Adipocyte (in vitro differentiated cells): ENCODE data around the gene ADAP1.
"Not testable (repeated sequence)": the region's sequence is repeated elsewhere in the genome, so short reads cannot be mapped to it uniquely, and the experiment has no call there.

Source experiments
- DNase-seq: peaks from one replicate; pipeline ENCODE4 v3.0.0-alpha.2; 2015; ENCODE audit warnings: low read depth
- H3K27me3 ChIP-seq: replicated peaks from 2 replicates; pipeline ENCODE4 v1.7.0; 2013; ENCODE audit warnings: mild to moderate bottlenecking, low read length, moderate library complexity; ENCODE audit not compliant: control insufficient read depth, insufficient read depth
- H3K36me3 ChIP-seq: 2 replicates; pipeline ENCODE4 v1.7.0; 2013; ENCODE audit warnings: low read length, mild to moderate bottlenecking, moderate library complexity; ENCODE audit not compliant: control insufficient read depth, insufficient read depth, severe bottlenecking
- H3K4me1 ChIP-seq: 2 replicates; pipeline ENCODE4 v1.7.0; 2013; ENCODE audit warnings: mild to moderate bottlenecking, low read length, moderate library complexity; ENCODE audit not compliant: control insufficient read depth, insufficient read depth
- H3K4me3 ChIP-seq: 2 replicates; pipeline ENCODE4 v1.7.0; 2013; ENCODE audit warnings: mild to moderate bottlenecking, low read length, moderate library complexity
- H3K9ac ChIP-seq: 2 replicates; pipeline ENCODE4 v1.7.0; 2013; ENCODE audit warnings: mild to moderate bottlenecking, low read length, moderate library complexity
- H3K9me3 ChIP-seq: 2 replicates; pipeline ENCODE4 v1.7.0; 2013; ENCODE audit warnings: mild to moderate bottlenecking, low read length, moderate library complexity; ENCODE audit not compliant: control insufficient read depth

ADAP1 gene

DNA sequence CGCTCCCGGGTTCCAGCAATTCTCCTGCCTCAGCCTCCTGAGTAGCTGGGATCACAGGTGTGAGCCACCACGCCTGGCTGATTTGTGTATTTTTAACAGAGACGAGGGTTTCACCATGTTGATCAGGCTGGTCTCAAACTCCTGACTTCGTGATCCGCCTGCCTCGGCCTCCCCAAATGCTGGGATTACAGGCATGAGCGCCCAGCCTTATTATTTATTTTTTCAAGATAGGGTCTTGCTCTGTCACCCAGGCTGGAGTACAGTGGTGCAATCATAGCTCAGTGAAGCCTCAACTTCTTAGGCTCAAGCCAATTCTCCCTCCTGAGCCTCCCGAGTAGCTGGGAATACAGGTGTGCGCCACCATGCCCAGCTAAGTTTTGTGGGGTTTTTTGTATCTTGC lies 5.3 kb upstream of the ADAP1 start:
- peaks cover 29% of the 10 kb centered on the region for H3K27me3 ChIP-seq
- H3K36me3 ChIP-seq, H3K9ac ChIP-seq, H3K4me3 ChIP-seq, DNase-seq, H3K9me3 ChIP-seq: not testable (repeated sequence)
- peaks cover 34% of the 10 kb centered on the region for H3K4me1 ChIP-seq

DNA sequence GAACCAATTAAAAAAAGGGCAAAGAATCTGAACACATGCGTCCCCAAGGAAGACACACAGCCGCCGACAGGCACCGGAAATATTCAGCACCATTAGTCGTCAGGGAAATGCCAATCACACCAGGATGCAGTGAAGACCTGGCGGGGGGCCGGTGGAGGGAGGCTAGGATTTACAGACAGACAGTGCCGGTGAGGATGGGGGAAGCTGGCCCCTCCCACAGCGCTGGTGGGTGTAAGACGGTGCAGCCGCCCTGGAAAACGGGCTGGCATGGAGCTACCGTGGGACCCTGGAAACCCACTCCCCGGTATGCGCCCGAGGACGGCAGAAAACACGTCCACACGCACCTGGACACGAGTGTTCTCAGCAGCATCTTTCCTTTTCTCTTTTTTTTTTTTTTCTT lies 4.8 kb upstream of the ADAP1 start:
- no peak for DNase-seq
- no peak overlapping the region for H3K9ac ChIP-seq
- no peaks in the 10 kb centered on the region for H3K36me3 ChIP-seq
- no peaks in the 10 kb centered on the region for H3K9me3 ChIP-seq
- H3K4me1 ChIP-seq: peaks cover 29% of the 10 kb centered on the region
- peaks cover 29% of the 10 kb centered on the region for H3K27me3 ChIP-seq
- H3K4me3 ChIP-seq: no peak overlapping the region

DNA sequence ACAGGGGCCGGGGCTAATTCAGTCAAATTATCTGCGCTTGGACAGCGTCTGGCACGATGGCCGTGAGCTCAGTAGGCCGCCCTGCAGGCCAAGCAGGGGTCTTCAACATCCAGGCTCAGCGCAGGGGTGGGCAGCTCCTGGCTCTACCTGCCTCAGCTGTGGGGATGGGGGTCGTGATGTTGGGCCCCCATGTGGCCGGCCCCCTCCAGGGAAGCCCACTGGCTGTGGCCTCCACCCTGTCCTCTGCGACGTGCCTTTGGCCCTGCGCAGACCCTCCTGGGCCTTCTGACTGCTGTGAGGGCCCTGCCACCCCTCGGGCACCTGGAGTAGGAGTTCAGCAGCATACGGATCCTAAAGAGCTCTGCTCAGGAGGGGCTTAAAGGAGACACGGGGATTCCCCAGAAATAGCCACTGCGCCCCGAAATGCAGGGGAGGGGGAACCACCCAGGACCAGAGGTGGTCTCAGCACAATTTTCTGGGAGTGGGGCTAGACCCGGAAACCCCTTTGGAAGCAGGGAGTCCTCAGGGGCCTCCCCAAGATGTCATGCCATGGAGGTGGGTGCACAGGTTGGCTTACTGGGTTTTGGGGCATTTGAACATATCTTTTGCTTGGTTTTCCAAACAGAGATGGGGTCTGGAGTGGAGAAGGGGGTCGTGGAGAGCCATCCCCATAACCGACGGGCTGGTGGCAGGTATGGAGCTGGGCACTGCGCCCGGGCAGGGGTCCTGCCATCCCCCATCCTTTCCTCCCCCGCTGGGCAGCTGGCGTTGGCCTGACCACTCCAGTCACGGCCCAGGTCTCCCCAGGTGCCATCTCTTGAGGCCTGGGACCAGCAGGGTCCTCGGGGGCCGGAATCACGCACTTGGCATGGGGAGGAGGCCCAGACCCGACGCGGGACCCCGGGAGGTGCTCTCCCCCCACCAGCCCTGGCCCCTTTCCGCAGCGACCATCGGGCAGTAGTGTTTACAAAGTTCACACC lies 4.0 kb upstream of the ADAP1 start:
- Histone ChIP-seq H3K27me3 (peaks cover 29% of the 10 kb centered on the region), H3K4me3 (no peak overlapping the region), H3K9me3 (no peaks in the 10 kb centered on the region), H3K36me3 (no peaks in the 10 kb centered on the region), H3K4me1 (peaks cover 23% of the 10 kb centered on the region), H3K9ac (no peak overlapping the region)
- DNase-seq: no peak

DNA sequence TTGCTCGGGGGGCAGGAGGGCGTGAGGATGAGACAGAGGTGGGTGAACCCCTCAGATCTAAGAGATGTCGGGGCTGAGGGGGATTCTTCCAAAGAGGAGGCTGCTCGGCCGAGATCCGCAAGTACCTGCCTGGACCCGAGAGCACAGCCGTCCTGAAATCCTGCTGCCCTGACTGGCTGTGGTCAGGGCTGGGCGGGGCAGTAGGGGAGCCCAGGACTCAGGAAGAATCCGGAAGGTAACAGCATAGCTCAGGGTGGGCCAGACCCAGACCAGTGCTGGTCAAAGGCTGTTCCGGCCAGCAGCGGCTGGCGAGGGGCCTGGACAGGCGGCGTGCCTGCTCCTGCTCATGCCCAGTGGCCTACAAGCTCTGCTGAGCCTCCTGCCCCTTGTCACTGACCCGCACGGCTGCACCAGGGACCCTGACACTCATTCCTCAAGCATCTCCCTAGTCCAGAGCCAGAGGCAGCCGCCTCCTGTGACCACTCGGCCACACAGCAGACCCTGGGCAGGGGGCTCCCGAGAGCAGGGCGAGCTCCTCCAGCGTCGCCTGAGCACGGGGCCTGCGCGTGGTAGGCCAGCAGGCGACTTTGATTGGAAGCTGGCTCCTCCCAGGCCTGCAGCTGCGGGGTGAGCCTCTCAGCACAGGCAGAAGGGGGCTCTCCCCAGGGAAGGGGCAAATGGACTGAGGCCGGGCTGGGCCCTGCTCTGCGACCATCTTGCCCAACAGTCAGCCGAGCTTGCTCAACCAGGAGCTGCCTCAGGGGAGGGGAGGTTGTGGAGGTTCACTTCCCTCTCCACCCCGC lies 3.1 kb upstream of the ADAP1 start:
- Histone ChIP-seq H3K9me3 (no peaks in the 10 kb centered on the region), H3K4me1 (peaks cover 27% of the 10 kb centered on the region), H3K9ac (no peak overlapping the region), H3K4me3 (no peak overlapping the region), H3K27me3 (peaks cover 26% of the 10 kb centered on the region), H3K36me3 (no peaks in the 10 kb centered on the region)
- DNase-seq: peak; percentile 19

DNA sequence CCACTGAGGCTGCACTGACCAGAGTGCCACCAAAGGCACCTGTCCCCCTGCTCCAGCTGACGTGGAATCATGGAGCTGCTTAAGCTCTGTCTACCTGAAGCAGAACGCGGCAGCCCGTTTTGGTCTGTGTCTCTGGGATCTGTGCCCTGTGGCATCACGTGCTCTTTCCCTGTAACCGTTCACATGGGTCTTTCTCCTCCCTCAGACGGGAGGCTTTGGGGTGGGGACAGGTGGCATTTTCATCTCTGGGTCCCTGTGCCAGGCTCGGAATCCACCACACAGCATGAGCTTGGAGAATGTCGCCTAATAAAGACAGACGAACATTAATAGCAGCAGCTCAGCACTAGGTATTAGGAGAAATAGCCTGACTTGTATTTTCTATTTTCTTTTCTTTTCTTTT lies 1.6 kb upstream of the ADAP1 start:
- no peak for DNase-seq
- Histone ChIP-seq H3K9me3 (no peaks in the 10 kb centered on the region), H3K4me1 (peaks cover 21% of the 10 kb centered on the region), H3K4me3 (no peak overlapping the region), H3K9ac (no peak overlapping the region), H3K27me3 (peaks cover 14% of the 10 kb centered on the region), H3K36me3 (no peaks in the 10 kb centered on the region)

DNA sequence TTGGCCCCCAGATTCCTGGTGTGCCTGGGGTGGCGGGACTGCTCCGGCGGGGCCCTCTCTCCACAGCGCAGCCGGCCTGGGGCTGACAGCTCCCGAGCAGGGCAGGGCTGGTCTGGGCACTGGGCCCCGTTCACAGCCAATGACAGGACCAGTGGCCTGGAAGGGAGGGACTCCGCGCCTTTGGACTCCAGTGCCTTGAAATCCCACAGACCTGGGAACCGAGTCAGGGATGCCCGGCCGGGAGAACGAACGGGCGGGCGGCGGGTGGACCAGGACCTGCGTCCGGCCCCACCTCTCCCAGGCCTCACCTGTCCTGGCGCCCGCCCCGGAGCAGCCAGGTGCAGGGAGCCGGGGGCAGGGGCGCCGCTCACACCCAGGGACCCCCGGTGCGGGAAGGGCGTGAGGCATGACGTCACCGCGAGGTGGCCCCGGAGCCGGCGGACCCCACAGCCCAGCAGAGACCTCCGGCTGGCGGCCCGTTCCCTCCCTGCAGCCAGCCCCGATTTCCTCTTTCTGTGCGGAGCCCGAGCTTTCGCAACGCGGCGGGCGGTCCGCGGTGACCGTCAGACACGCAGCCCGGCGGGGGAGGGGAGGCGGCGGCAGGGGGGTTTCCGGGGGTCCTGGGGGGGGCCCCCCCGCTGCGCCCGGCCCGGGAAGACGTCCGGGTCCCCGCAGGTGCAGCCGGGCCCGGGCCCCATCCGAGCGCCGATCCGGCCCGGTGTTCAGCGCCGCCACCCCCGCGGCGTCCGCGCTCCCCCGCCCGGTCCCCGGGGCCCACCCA lies 743 bp downstream of the ADAP1 start:
- H3K9ac ChIP-seq: peak overlapping the region; percentile 55

DNA sequence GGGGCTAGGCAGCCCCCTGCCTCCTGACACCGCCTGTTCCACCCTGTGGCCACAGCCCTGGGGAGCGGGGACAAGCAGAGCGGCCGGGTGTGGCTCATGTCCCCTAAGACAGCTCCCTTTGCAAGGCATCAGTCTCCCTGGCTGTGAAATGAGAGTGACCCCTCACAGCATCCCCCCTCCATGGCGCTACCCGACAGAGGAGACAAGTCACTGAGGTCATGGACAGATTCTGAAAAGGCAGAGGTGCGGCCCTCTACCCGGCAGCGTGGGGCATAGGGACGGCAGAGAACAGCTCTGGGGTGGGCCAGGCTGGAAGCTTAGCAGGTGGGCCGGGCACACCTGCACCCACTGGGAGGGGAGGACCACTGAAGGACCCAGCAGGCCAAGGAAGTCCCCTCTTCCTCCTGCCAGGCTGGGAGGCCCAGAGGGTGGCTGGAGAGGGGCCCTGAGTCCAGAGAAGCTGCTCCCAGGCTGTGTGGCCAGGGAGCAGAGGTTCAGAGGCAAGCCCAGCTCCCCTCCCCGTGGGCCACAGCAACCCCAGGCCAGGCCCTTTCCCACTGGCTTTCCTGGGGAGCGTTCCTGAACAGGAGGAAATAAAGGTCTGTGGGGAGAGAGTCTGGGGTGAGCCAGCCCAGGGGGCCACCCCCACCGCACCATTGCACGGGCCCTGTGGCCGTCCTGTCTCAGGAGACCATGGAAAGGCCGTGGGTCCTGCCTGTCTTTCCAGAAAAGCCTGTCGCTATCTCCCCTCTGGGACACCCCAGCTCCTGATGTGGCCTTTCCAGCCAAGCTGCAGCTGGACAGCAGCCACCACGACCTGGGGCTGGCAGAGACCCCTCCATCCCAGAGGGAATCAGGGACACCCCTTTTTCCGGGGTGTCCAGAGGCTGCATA lies 1.7 kb downstream of the ADAP1 start:
- Histone ChIP-seq H3K9me3 (no peaks in the 10 kb centered on the region), H3K4me1 (peaks cover 9% of the 10 kb centered on the region), H3K27me3 (peaks cover 19% of the 10 kb centered on the region), H3K9ac (peak overlapping the region; percentile 55), H3K4me3 (peak overlapping the region; percentile 73), H3K36me3 (no peaks in the 10 kb centered on the region)
- DNase-seq: no peak

More for the DNA sequence above, 743 bp downstream of the ADAP1 start:
- Histone ChIP-seq H3K4me1 (peaks cover 14% of the 10 kb centered on the region), H3K36me3 (no peaks in the 10 kb centered on the region), H3K27me3 (peaks cover 25% of the 10 kb centered on the region), H3K9me3 (no peaks in the 10 kb centered on the region), H3K4me3 (peak overlapping the region; percentile 73)
- peak; percentile 70 for DNase-seq

DNA sequence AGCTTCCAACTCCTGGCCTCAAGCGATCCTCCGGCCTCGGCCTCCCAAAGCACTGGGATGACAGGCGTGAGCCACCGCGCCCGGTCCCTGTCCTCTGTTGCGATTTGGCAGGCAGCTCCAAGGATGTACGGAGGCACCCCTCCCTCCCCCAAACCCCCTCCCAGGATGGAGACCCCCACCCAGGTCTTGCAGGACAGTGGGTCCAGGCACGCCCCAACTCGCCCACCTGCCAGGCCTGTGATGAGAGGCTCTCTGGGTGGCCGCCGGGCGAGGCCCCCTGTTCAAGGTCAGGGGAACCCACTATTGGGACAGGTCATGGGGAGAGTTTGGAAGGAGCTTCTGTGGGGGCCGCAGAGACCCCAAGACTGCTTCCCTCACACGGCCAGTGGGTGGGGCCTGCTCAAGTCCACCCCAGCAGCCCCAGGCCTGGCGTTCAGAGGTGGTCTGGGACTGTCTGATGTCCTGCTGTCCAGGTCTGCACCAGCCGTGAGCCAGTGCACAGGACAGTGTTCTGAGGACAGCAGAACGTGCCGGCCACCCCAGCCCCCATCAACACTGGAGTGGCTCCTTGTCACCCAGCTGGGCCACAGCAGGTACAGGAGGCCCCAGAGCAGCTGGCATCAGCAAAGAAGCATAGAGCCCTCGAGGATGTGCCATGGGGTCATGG lies 2.5 kb downstream of the ADAP1 start:
- no peak for DNase-seq
- no peak overlapping the region for H3K4me3 ChIP-seq
- no peaks in the 10 kb centered on the region for H3K9me3 ChIP-seq
- peaks cover 18% of the 10 kb centered on the region for H3K27me3 ChIP-seq
- no peak overlapping the region for H3K9ac ChIP-seq
- H3K4me1 ChIP-seq: peaks cover 4% of the 10 kb centered on the region
- no peaks in the 10 kb centered on the region for H3K36me3 ChIP-seq

DNA sequence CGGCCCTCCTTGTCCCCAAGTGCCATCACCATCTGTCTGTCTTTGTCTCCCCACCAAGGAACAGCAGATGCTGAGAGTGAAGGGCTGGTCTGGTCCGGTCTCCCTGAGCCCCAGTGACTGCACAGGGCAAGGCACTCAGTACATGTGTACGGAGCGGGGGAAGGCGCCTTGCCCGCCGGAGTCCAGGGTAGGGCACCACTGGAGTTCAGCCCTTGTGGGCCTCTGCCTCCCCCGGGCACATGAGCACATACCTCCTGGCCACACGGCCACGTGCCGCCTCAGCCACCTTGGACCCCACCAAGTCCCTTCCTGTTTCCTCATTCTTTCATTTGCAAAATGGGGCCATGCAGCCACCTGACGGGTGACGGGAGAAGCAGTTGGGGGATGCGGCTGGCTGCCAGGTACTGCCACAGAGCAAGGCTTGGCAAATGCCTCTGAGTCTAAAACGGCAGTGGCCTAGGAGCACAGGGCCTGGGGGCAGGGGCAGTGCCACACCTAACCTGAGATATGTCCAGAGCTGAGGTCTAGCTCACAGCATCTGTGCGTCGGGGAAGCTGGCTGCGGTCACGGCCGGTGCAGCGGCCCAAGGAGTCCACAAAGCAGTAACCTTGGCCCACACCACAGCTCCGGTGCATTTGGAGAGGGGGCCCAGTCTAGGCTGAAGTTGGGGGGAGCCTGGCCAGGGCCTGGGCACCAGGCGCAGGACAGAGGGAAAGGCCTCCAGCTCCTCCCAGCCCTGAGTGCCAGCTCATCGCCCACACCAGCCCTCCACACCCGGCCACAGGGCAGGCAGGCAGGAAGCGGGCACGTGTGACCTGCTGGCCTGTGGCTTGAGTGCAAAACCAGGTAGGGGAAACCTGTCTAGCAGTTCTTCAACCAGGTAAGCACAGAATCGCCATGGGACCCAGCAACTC lies 5.2 kb downstream of the ADAP1 start:
- Histone ChIP-seq H3K4me3 (no peak overlapping the region), H3K4me1 (peaks cover 4% of the 10 kb centered on the region), H3K9me3 (no peaks in the 10 kb centered on the region), H3K36me3 (no peaks in the 10 kb centered on the region), H3K9ac (no peak overlapping the region), H3K27me3 (peaks cover 14% of the 10 kb centered on the region)
- no peak for DNase-seq
